SH-SY5Y (cell line): ENCODE data around the gene ACO2.

Experiments used
- GATA2 ChIP-seq: IDR thresholded peaks from 2 replicates; pipeline ENCODE4 v1.6.1; 2011; ENCODE audit warnings: mild to moderate bottlenecking, low read depth, low read length
- GATA3 ChIP-seq: IDR thresholded peaks from 2 replicates; pipeline ENCODE4 v1.6.1; 2011; ENCODE audit warnings: low read depth, mild to moderate bottlenecking, low read length, moderate library complexity

ACO2 gene

DNA sequence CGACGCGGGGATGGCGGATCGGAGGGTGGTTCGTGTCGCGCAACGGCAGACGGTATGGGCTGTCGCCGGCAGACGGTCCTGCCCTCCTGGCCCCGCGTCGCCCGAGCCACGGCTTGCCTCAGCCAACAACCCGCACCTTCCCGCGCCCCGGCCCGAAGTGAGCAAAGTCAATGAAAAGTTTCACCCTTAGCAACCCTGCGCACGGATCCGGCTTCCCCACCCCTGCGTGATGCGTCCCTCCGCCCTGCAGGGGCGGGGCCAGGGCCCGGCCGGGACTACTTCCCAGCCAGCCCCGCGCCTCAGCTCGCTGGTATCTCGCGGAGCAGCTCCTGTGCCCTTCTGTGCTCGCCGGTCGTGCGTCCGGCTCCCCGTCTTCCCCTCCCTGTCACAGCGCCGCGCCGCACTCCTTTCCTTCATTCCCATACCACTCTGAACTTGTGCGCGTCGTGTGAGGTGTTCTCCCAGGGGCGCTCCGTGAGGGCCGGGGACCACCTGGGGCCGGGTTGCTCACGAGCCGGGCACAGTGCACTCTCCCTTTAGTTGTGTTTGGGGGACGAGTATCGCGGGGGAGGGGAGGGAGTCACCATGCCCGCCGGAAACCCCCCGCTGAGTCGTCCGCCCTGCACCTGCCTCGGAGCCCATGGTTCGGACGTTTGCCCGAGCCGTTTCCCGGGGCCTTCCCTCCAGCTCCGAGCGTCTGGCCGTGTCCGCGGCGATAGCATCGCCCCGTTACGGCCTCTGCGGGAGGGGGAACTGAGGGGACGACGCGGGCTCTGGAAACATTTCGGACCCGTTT is 22.1 kb upstream of the ACO2 start, which contains the start of gene TOB2:
TSS of gene TOB2 (minus strand) at position 163 of the 796 bp plus-strand sequence. CDS start 9,456 bp downstream, outside the sequence.
- no peak for TF ChIP-seq GATA2

DNA sequence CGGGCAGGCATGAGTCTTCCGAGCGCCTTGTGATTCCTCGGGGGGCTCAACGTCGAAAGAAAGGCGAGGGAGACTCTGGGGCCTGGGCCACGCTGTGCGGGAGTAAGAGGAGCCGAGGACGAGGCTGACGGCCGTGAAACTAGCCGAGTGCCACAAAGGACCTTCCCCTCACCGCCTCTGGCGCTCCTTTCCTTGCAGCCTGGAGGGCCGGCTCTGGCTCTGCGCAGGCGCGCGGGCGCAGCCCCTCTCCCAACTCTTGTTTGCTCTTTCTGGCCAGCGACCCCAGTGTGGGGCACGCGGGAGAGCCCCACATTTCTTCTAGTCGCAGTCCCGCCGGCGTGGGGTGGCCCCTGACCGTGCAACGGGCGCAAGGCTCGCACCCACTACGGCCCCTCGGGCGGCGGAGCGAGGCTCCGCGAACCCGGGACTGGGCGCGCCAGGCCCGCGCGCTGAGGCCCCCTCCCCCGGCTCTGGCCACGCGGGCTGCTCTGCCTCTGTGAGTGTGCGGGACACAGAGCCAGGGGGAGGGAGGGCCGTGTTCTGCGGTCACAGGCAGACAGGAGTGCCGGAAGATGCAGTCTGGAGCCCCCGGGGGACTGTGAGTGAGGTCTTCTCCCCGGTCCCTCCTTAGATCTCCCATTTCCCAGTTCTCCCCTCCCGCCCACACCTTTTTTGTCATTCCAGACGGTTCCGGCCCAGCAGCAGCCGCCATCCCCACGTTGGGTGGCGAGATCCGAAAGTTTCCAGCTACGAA is 21.3 kb upstream of the ACO2 start:
- TF ChIP-seq GATA2 (no peak), GATA3 (no peak)

DNA sequence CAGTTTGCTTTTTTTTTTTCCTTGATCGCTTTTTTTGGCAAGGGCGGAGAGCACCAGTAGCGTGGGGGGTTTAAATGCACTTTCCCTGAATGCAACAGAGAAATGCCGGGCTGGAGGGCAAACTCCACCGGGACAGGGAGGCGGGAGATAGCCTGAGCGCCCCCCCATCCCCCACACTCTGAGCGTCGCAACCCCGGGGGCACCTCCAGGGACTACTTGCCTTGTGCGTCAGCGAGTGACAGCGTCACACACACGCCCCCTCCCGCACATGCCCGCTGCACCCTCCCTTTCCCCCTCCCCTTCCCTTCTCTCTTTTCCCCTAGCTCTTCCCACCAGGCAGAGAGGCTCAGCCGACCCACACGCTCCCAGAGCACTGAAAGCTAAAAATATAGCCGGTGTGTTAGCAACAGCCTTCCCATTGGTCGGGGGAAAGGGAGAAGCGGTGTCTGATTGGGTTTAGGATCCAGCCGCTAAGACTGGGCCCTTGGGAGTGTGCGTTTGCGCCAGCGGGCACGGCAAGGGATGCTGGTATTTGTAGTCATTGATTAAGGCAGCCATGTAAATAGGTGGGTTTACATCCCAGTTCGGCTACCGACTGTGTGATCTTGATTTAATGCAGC is 20.6 kb upstream of the ACO2 start:
- no peak for TF ChIP-seq GATA3
- TF ChIP-seq GATA2 = no peak

DNA sequence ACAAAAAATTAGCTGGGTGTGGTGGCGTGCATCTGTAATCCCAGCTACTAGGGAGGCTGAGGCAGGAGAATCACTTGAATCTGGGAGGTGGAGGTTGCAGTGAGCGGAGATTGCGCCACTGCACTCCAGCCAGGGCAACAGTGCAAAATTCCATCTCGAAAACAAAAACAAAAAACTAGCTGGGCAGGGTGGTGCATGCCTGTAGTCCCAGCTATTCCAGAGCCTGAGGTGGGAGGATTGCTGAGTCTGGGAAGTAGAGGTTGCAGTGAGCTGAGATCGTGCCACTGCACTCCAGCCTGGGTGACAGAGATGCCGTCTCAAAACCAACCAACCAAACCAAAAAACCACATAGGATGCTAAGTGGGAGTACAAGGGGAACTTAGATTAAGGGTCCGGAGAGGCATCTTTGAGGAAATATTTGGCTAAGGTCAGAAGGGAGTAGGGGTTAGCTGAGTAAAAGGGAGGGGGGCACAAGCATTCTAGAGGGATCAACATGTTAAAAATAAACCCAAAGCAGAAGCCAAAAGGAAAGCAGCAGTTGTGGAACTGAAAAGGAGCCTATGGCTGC is 10.7 kb upstream of the ACO2 start:
- TF ChIP-seq GATA3 (no peak), GATA2 (no peak)

DNA sequence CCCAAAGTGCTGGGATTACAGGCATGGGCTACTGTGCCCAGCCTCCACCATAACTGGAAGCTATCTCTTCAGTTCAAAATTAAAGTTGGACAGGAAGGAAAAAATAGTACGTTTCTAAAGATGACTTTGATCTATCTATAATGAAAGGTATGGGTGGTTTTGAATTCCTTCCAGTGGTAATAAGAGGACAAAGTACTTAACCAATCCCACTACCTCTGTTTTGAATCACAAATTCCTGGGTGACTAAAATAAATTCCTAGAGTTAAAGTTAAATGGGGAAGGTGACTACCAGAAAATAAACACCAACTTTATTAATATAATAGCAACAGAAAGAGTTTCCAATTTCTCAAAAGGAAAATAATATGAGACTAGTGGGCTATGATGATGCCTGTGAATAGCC is 9.5 kb upstream of the ACO2 start:
- no peak for TF ChIP-seq GATA2
- no peak for TF ChIP-seq GATA3

DNA sequence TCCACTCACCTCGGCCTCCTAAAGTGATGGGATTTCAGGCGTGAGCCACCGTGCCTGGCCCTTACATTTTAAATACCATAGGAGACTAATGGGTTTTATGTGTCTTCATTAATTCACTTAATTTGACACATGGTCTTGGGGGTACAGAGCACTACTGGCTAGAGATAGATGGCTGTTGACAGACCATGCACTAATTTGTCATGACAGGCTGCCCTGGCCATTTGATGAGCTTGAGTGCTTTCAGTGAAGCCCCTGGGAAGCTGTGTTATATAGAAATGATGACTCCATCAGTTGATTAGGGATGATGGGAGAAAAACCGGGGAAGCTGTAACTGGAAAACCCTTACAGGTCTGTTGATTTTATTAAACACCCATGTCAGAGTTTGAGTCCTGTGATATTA is 7.0 kb upstream of the ACO2 start:
- TF ChIP-seq GATA3 (no peak), GATA2 (no peak)

DNA sequence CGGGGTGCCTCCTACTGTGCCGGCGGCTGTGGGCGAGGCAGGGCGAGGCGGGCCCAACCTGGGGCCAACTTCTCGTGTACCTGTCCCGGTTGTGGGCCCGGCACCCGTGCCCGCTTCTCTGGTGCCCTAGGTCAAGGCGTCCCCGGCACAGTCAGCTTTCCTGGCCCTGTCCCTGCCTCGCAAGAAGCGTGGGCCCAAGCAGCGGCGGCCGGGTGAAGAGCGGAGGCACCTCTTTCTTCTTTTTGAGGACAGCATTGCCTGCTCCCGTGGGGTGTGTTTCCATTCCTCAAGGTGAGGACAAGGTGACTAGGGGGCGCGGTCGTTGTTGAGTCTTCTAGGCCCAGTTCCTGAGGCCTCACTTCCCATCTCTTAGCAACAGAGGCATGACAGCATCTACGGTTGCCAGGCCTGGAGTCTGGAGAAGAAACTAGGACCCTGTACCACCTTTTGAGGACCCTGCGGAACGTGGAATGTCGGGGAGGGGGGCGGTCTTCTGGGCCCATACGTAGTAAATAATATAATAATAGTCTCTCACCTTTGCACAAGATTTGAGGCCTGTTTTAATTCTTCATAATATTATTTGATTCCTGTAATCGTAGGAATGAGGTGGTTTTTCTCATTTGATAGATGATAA is 418 bp downstream of the ACO2 start:
- TF ChIP-seq GATA2 = no peak
- TF ChIP-seq GATA3 = no peak

DNA sequence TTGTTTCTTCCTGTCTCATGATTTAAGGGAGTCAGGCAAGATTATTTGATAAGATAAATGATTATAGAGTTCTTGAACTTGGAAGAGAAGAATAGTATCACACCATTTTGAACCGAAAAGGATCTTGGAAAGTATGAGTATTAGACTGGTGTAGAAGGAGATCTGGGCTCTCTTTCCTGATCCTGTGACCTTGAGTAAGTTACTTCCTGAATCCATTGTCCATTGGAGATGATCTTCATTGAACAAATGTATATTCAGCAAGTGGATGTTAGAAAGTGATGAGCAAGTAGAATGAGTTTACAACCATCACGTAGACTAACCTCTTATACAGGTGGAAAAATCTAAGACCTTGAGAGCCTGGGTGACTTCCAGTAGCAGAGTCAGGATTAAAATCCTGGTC is 2.0 kb downstream of the ACO2 start:
- no peak for TF ChIP-seq GATA2
- TF ChIP-seq GATA3 = no peak

DNA sequence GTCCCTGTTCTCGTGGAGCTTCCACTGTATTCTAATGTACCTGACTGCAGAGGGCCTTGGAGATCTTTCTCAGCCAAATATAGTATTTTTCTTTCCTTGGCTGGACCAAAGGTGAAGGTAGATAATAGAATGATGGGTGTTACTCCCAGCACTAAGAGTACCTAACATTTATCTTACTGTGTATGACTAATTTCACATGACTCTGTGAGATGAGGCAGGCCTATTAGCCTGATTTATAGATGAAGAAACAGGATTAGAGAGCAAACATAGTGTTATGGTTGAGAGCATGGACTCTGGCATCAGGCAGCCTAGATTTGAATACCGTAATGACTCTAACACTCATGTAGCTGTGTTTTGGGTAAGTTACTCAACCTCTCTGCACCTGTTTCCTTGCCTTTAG is 2.7 kb downstream of the ACO2 start:
- no peak for TF ChIP-seq GATA3
- no peak for TF ChIP-seq GATA2

DNA sequence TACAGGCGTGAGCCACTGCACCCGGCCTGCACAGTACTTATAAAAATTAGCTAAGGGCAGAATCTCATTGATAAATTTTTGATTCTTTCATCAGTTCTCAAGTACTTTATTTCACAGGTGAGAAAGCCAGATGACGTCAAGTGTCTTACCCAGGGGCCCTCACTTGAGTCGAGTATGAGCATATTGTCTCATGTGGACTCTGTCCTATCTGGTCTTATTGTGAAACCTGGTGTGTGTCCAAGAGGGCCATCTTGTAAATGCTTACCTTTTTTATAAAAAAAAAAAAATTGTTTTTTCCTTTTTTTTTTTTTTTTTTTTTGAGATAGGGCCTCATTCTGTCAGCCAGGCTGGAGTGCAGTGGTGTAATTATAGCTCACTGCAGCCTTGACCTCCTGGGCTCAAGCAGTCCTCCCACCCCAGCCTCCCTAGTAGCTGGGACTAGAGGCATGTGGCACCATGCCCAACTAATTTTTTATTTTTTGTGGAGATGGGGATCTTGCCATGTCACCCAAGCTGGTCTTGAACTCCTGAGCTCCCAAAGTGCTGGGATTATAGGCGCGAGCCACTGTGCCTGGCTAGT is 6.0 kb downstream of the ACO2 start:
- TF ChIP-seq GATA3 (no peak), GATA2 (no peak)

DNA sequence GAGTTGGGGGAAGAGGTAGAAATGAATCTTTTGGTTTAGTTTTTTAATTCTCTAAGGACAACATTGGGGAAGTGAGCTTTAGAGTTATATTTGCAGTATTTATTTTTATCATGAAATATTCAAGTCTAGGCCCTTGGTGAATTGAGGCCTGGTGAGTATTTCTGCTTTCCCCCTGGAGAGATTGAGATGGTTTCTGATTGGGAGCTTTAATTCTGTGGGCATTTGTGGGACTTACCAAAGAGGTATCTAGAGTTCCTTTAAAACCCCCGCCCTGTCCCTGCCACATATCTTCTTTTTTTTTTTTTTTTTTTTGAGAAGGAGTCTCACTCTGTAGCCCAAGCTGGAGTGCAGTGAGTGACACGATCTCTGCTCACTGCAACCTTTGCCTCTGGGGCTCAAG is 9.6 kb downstream of the ACO2 start:
- TF ChIP-seq GATA3 (no peak), GATA2 (no peak)

DNA sequence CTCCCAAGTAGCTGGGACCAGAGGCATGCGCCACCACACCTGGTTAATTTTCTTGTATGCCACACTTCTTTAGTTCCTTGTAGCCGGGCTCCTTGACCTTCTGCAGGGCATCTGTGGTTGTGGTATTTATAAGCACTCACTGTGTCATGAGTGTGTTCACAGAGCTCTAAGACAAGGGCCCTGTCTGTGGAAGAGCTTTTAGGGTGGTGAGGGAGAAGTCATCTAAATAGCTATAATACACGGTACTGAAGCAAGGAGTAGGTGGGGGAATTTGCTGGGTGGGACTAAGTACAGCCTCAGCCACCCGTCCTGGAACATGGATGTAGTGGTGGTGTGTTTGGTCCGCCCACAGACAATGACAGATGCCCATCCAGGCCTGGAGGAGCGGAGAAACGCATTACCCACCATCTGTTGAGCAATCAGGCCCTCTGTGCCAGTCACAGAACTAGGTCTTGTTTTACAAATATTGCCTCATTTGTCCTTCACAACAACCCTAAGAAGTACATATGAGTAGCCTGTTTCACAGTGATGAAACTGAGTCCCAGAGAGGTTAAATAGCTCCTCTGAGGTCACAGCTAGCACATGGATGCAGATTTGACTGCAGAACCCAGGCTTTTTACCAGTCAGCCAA is 10.1 kb downstream of the ACO2 start:
- TF ChIP-seq GATA2 = no peak
- TF ChIP-seq GATA3 = no peak

DNA sequence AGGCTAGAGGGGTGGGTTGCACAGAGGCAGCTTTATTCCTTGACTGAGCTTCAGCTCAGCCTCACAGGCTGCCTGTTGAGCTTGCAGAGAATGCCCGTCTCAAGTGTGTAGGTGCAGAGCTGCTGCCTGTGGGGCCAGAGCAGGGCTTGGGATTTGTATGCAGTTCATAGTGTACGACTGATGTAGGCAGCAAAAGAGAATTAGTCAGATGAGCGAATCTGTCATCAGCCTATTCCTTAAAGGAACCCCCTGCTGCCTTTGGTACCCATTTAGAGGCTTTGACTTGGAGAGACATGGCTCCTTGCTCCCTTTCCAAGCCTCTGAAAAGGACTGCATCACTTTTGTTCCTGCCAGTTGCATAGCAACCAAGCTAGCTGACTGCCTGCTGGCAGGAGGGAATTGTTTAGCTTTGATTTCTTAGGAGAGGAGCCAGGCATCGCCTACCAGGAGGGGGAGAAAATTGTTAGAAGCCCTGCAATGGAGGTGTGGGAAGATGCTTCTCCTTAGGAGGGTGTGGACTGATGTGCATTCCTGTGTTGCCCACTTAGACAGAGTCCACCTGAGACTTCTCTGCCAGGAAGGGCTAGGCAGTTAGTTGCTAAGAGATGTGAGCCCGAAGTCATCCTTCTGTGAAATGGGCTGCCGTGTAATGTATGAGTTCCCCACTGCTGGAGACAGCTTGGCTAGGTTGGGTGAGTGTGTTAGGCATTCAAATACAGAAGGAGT is 10.9 kb downstream of the ACO2 start:
- TF ChIP-seq GATA2 (no peak), GATA3 (no peak)

DNA sequence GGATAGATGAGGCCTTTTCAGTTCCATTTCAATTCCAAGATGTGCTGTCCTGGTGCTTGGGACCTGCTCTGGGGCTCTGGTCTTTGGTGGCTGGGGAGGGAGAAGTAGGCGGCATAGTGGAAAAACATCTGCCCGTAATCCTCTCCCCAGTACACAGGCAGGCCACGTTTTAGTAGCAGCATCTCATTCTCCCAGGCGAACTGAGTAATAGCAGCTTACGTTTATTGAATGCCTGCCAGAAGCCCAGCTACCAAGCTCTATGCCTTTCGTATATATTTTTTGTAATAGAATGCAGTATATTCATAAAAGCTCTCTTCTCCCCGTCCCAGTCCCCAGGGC is 11.4 kb downstream of the ACO2 start:
- no peak for TF ChIP-seq GATA3
- no peak for TF ChIP-seq GATA2
